ENCODE measurements around the gene DRGX. TPM values are rescaled to one million over a fixed set of nuclear protein-coding genes. Genes with fewer than 3 reads are reported as not detected.

The DRGX gene
- total and polyA plus RNA-seq, 2 of the 13 experiments (the other 11 are each of a cell fraction or from before 2014, with no cell fraction given), result not detected

DNA sequence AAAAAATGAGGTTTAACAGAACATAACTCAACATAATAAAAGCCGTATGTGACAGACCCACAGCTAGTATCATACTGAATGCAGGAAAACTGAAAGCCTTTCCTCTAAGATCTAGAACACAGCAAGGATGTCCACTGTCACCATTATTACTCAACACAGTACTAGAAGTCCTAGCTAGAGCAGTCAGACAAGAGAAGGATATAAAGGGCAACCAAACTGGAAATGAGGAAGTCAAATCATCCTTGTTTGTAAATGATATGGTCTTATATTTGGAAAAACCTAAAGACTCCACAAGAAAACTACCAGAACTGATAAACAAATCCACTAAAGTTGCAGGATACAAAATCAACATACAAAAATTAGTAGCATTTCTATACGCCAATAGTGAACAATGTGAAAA is 51.0 kb downstream of the DRGX start:
- BruUV-seq (replicated peaks), result no TSS peak
- ChIA-PET POLR2A (no interaction called here), CTCF (ENCODE audit: low intra/inter-chr PET ratio, low total read pairs) (no interaction called here)
- H4K20me1 ChIP-seq (ENCODE audit: insufficient read depth, low read length), result no peaks in the 10 kb centered on the region
- TF ChIP-seq TP53 (CRISPR knock-in tag; conservative IDR thresholded peaks at IDR 0.05) (no peak), SRSF4 (IDR thresholded peaks at IDR 0.05; ENCODE audit: low read depth, low read length, poor library complexity, severe bottlenecking) (no peak), ZNF317 (CRISPR knock-in tag; IDR thresholded peaks at IDR 0.05) (no peak), ZNF558 (CRISPR knock-in tag; IDR thresholded peaks at IDR 0.05; ENCODE audit: borderline replicate concordance) (no peak), PHF8 (CRISPR knock-in tag; IDR thresholded peaks at IDR 0.05) (no peak), CHD4 (IDR thresholded peaks at IDR 0.05; ENCODE audit: borderline replicate concordance, low read length) (no peak), KAT8 (CRISPR knock-in tag; IDR thresholded peaks at IDR 0.05) (no peak), ZNF773 (CRISPR knock-in tag; IDR thresholded peaks at IDR 0.05; ENCODE audit: borderline replicate concordance) (no peak), IKZF4 (CRISPR knock-in tag; IDR thresholded peaks at IDR 0.05; ENCODE audit: borderline replicate concordance, low read depth, not compliant biosample characterization) (no peak), ZNF484 (CRISPR knock-in tag; IDR thresholded peaks at IDR 0.05; ENCODE audit: borderline replicate concordance, low read depth) (no peak), ZNF326 (CRISPR knock-in tag; IDR thresholded peaks at IDR 0.05; ENCODE audit: borderline replicate concordance) (no peak), SAP130 (CRISPR knock-in tag; IDR thresholded peaks at IDR 0.05; ENCODE audit: low read depth) (no peak)
- TF ChIP-seq, protein P1, sequence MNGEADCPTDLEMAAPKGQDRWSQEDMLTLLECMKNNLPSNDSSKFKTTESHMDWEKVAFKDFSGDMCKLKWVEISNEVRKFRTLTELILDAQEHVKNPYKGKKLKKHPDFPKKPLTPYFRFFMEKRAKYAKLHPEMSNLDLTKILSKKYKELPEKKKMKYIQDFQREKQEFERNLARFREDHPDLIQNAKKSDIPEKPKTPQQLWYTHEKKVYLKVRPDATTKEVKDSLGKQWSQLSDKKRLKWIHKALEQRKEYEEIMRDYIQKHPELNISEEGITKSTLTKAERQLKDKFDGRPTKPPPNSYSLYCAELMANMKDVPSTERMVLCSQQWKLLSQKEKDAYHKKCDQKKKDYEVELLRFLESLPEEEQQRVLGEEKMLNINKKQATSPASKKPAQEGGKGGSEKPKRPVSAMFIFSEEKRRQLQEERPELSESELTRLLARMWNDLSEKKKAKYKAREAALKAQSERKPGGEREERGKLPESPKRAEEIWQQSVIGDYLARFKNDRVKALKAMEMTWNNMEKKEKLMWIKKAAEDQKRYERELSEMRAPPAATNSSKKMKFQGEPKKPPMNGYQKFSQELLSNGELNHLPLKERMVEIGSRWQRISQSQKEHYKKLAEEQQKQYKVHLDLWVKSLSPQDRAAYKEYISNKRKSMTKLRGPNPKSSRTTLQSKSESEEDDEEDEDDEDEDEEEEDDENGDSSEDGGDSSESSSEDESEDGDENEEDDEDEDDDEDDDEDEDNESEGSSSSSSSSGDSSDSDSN (CRISPR knock-in tag; IDR thresholded peaks at IDR 0.05), result no peak
- TF ChIP-seq, protein P2, sequence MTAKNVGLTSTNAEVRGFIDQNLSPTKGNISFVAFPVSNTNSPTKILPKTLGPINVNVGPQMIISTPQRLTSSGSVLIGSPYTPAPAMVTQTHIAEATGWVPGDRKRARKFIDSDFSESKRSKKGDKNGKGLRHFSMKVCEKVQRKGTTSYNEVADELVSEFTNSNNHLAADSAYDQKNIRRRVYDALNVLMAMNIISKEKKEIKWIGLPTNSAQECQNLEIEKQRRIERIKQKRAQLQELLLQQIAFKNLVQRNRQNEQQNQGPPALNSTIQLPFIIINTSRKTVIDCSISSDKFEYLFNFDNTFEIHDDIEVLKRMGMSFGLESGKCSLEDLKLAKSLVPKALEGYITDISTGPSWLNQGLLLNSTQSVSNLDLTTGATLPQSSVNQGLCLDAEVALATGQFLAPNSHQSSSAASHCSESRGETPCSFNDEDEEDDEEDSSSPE (CRISPR knock-in tag; IDR thresholded peaks at IDR 0.05), result no peak
- TF ChIP-seq, protein P3, sequence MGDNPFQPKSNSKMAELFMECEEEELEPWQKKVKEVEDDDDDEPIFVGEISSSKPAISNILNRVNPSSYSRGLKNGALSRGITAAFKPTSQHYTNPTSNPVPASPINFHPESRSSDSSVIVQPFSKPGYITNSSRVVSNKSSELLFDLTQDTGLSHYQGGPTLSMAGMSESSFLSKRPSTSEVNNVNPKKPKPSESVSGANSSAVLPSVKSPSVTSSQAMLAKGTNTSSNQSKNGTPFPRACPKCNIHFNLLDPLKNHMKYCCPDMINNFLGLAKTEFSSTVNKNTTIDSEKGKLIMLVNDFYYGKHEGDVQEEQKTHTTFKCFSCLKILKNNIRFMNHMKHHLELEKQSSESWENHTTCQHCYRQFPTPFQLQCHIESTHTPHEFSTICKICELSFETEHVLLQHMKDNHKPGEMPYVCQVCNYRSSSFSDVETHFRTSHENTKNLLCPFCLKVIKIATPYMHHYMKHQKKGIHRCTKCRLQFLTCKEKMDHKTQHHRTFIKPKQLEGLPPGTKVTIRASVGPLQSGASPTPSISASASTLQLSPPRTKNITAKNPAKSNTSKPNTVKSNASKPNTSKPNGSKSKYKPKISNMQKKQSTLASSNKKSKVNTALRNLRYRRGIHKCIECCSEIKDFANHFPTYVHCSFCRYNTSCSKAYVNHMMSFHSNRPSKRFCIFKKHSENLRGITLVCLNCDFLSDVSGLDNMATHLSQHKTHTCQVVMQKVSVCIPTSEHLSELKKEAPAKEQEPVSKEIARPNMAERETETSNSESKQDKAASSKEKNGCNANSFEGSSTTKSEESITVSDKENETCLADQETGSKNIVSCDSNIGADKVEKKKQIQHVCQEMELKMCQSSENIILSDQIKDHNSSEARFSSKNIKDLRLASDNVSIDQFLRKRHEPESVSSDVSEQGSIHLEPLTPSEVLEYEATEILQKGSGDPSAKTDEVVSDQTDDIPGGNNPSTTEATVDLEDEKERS (CRISPR knock-in tag; IDR thresholded peaks at IDR 0.05), result no peak
- TF ChIP-seq, protein P4, sequence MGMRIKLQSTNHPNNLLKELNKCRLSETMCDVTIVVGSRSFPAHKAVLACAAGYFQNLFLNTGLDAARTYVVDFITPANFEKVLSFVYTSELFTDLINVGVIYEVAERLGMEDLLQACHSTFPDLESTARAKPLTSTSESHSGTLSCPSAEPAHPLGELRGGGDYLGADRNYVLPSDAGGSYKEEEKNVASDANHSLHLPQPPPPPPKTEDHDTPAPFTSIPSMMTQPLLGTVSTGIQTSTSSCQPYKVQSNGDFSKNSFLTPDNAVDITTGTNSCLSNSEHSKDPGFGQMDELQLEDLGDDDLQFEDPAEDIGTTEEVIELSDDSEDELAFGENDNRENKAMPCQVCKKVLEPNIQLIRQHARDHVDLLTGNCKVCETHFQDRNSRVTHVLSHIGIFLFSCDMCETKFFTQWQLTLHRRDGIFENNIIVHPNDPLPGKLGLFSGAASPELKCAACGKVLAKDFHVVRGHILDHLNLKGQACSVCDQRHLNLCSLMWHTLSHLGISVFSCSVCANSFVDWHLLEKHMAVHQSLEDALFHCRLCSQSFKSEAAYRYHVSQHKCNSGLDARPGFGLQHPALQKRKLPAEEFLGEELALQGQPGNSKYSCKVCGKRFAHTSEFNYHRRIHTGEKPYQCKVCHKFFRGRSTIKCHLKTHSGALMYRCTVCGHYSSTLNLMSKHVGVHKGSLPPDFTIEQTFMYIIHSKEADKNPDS (CRISPR knock-in tag; IDR thresholded peaks at IDR 0.05), result no peak
- no peak overlapping the region for H3K4me2 ChIP-seq (ENCODE audit: low read depth, low read length)
- 6% methylated on average over 2 of the region's 2 CpGs for WGBS (ENCODE audit: low lambda C conversion rate)
- H3K9ac ChIP-seq (ENCODE audit: insufficient read depth, low read depth, low read length), result no peak overlapping the region
- no peak for ATAC-seq
- H3K79me2 ChIP-seq (ENCODE audit: insufficient read depth, low read length), result no peaks in the 10 kb centered on the region
- DNase-seq (ENCODE audit: low spot score), result no peak
- H3K4me3 ChIP-seq (replicated peaks in 1 of 3; ENCODE audit: insufficient read depth in 1 of 3, low read depth in 2 of 3, low read length in 3 of 3), result no peak overlapping the region
- no peaks in the 10 kb centered on the region for H3K9me3 ChIP-seq (ENCODE audit: low read length)
- in situ Hi-C loops (cut with HindIII; ENCODE audit: extremely low pct_ligation_motif_present, low pct_unique_long_range_greater_than_20kb), result no loop called here
- no peaks in the 10 kb centered on the region for H3K4me1 ChIP-seq (ENCODE audit: insufficient read depth, low read length)
- no peaks in the 10 kb centered on the region for H3K27me3 ChIP-seq (ENCODE audit: control insufficient read depth in 1 of 2, insufficient read depth in 2 of 2, low read length in 2 of 2)
- H2AFZ ChIP-seq (ENCODE audit: low read length), result no peak overlapping the region
- no peak for FAIRE-seq
- H3K27ac ChIP-seq (ENCODE audit: extremely low read length, insufficient read depth, low read length), result no peak overlapping the region
- intact Hi-C loops (cut with micrococcal nuclease; ENCODE audit: unreplicated experiment), result no loop called here
- H3K36me3 ChIP-seq (replicated peaks in 1 of 2; ENCODE audit: control insufficient read depth in 1 of 2, insufficient read depth in 2 of 2, low read length in 2 of 2), result no peaks in the 10 kb centered on the region

All from HepG2 (cell line).